Myometrial cell (primary cell): Measurements from ENCODE around the gene NEURL1B. TPM values are rescaled to one million over a fixed set of nuclear protein-coding genes. Genes with fewer than 3 reads are reported as not detected.

ENCODE experiments used
- total RNA-seq: library from RNA; depleted of rRNA; stranded (reverse); fragments of >200 nt; gene quantifications from 2 replicates; pipeline ENCODE4 v1.2.3, GENCODE V29; 2015

Gene NEURL1B
- 5.3 and 5.5 TPM in 2 replicates for total RNA-seq

GRCh38 chr5:172640822-172641358, at the start of gene NEURL1B:
Gene NEURL1B (plus strand): TSS chr5:172641263. CDS start chr5:172641407, 144 bp downstream.

Other genes starting within 250 kb of the NEURL1B start
- 16.7 and 19.8 TPM in 2 replicates for gene SH3PXD2B, start 186.7 kb upstream of the NEURL1B start, total RNA-seq
- gene DUSP1, start 129.9 kb downstream of the NEURL1B start, total RNA-seq, result 174 and 191 TPM in 2 replicates
- gene ERGIC1, start 193.0 kb downstream of the NEURL1B start, total RNA-seq, result 227 and 229 TPM in 2 replicates